NCI-H128 (cell line): ENCODE data around the gene OR1J1.

Experiments
- DNase-seq: peaks from one replicate; lab custom pipeline; 2025; ENCODE audit not compliant: unreplicated experiment; lab: John Stamatoyannopoulos, UW

The OR1J1 gene

GRCh38 chr9:122477826-122478225 lies at the start of gene OR1J1:
Gene OR1J1 (minus strand): TSS chr9:122477926. CDS start chr9:122477926, 0 bp downstream.
- DNase-seq: no peak

DNA sequence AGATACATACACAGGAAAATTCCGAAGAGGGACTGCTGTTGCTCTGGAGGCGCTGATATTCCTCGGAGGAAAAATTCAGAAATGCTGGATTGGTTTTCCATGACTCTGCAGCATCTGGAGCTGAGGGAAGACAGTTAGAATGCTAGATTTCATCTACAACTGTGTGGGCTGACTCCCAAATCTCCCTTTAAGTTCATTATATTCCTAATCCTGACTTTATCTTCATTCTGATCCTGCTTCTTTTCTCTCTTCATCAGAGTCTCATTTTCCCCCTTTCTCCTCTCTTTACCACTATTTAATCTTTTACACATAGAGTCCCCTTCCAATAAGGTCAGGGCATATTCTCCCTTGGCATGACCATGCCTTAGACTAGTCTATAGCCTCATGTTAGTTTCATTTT lies 49.5 kb upstream of the OR1J1 start, which contains the start of gene OR1N1:
Gene OR1N1, minus strand, starts transcription at position 101 of the 400 bp plus-strand sequence. Its CDS starts 0 bp downstream, at position 101.
- no peak for DNase-seq

DNA sequence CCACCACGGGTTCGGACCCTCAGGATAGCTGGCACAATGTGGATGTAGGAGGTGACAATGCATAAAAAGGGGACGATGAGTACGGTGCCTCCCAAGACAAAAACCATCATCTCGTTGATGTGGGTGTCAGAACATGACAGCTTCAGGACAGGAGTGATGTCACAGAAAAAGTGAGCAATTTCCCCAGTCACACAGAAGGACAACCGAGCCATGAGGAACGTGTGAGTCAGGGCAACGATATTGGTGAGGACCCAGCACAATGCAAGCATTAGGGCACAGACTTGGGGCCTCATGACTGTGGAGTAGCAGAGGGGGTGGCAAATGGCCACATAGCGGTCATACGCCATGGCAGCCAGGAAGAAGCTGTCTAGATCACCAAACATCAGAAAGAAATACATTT lies 48.9 kb upstream of the OR1J1 start:
- DNase-seq: no peak

GRCh38 chr9:122519376-122519775 lies 41.6 kb upstream of the OR1J1 start:
- DNase-seq: no peak

DNA sequence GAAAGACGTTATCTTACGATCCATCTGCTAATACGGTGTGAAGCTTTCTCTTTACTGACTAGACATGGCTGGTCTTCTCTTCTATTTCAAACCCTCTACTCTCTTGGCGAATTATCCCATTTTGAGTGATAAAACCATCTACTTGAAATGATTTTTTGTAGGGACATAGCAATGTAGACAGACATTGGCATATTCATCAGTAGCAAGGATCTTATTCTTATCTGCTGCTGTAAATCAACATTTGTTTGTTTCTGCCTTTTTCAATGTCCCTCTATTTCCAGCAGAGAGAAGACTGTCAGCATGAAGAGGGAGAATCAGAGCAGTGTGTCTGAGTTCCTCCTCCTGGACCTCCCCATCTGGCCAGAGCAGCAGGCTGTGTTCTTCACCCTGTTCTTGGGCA lies 41.1 kb upstream of the OR1J1 start, which contains the start of gene OR1J4:
Gene OR1J4, plus strand, starts transcription at position 301 of the 400 bp plus-strand sequence. Its CDS starts 0 bp downstream, at position 301.
- no peak for DNase-seq

- DNase-seq: no peak
Measured at GRCh38 chr9:122518226-122518625, 40.5 kb upstream of the OR1J1 start.

- DNase-seq: no peak
Measured at GRCh38 chr9:122510502-122510901, 32.8 kb upstream of the OR1J1 start, which contains the start of gene OR1J2. Gene OR1J2 (plus strand): TSS chr9:122510802. CDS start chr9:122510802, 0 bp downstream.

- DNase-seq: no peak
Measured at GRCh38 chr9:122506964-122507363, 29.2 kb upstream of the OR1J1 start.

DNA sequence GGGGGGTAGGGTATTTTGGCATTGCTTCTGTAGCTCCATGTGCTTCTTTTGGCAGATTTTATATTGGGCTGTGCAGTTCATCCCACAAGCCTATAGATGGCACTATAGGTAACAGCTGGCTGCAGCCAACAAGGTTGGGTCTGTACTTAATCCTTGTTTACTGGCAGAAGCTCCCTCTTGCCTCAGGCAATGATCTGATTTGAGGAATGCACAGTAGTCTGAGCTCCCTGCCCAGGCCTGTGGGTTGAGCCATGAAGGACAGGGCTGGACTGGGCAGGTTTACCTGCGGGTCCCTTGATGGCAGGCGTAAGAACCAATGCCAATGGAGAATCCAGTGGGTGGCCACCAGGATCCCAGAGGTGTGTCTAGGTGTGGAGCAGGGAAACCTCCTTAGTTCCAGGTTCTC lies 21.2 kb upstream of the OR1J1 start:
- peak; percentile 5 for DNase-seq

DNA sequence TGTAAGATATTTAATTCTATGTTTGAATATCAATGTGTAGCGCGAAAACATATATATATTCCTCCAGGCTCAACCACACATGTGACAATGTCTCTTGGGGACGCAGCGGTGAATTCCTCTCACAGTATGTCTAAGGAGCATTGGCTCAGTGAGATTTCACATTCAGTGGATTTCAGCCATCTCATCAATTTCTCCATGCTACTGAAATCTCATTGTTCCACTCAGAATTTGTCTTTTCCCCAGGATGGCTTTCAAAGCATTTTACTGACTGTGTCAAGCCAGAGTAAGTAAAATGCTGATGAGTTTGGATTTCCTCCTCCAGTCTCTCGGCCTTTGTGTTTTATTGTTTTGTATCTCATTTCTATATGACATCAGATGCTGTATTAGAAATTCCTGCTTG lies 1.3 kb upstream of the OR1J1 start:
- DNase-seq: no peak

- no peak for DNase-seq
Measured at GRCh38 chr9:122477346-122477745, 380 bp downstream of the OR1J1 start.

GRCh38 chr9:122475717-122476116 lies 2.0 kb downstream of the OR1J1 start:
- DNase-seq: no peak

DNA sequence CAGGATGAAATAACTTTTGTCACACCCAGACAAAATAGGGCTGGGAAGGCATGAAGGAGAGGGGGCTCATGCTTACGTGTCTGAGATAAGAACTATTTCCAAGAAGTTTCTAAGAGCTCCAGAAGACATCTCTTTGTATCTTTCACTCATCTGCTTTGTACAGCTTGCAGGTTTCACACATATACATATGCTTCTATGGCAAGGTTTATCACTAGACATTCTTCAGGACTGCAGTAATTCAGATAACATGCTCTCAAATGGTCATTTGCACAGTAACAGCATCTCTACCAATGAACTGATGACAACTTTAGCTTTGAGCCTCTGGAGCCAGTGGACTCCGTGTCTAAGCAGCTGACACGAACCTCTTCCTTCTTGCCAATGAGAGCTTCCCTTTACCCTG lies 3.2 kb downstream of the OR1J1 start:
- no peak for DNase-seq

DNA sequence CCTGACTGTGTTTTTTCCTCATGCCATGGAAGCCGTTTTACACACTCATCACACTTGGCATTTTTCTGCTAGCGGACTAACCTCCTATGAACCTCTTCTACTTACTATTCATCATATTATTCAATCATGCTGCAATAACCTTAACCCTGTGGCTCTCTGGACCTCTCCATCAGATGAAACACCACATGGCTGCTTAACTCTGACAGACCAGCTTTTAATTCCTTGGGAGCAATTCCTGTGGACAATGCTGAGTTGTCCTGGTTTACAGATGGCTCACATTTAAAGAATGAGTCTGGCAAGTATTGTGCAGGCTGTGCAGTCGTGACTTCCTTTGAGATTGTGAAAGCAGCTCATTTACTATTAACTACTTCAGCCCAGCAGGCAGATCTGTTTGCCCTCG lies 9.0 kb downstream of the OR1J1 start:
- DNase-seq: no peak

DNA sequence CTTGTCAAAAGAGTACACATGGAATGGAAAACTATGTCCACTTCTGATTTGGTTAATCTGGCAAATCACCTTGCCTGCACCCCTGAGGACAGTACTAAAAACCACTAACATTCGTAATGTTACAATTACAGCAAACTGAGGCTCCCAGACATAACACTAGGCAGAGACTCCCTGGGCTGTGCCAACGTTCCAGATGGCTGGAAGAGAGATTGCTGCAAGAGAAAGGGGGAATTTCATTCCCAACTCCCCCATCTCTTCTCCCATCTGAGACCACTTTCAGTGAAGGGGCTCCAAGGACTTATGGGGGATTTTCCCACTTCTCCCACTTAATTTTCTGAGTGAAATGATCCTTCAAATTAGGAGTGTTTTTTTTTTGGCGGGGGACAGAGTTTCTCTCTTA lies 11.3 kb downstream of the OR1J1 start:
- DNase-seq: no peak

- DNase-seq: peak; percentile 39
Measured at GRCh38 chr9:122464633-122465567, 12.8 kb downstream of the OR1J1 start.

DNA sequence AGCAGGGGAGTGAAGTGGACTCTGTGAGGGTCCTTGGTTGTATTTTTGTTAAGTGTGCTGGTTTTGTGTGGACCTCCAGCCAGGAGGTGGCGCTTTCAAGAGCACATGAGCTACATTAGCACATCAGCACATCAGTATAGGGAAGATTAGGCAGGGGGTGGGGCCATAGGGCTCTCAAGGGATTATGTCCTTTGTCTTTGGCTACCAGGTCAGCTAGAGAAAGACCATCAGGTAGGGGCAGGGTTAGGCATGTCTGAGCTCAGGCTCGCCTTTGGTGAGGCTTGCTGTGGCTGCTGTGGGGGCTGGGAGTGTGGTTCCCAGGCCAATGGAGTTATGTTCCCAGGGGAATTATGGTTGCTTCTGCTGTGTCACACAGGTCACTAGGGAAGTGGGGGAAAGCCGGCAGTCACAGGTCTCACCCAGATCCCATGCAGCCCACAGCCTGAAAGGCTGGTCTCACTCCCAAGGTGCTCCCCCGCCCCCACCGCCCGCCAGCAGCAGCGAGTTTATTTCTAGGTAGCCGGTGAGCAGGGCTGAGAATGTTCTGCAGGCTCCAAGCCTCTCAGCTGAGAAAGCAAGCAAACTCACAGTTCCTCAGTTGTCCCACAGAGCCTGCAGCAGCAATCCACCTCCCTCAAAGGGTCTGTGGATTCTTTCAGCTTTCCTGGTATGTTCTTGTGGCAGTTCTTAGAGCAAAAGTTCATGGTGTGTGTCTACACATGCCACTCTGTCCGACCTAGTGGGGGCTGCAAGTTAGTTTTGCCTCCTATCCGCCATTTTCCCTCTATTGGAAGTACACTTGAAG lies 13.7 kb downstream of the OR1J1 start:
- no peak for DNase-seq

DNA sequence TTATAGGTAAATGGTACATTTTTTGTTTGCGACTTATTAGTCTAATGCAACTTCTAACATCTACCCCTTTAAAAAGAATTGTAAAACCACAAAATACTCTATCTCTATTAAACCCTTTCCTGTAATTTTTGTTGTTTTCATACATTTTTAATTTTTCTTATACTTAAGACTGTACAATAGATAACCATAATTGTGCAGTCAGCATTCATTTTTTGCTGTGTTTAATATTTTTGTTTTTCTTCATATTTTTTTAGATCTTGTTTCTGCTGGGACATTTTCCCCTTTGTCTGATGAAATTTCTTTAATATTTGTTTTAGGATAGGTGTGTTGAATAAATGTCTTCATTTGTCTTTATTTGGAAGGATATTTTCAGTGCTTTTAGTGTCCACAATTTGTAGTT lies 19.9 kb downstream of the OR1J1 start:
- DNase-seq: no peak

GRCh38 chr9:122456123-122456522 lies 21.6 kb downstream of the OR1J1 start:
- no peak for DNase-seq

DNA sequence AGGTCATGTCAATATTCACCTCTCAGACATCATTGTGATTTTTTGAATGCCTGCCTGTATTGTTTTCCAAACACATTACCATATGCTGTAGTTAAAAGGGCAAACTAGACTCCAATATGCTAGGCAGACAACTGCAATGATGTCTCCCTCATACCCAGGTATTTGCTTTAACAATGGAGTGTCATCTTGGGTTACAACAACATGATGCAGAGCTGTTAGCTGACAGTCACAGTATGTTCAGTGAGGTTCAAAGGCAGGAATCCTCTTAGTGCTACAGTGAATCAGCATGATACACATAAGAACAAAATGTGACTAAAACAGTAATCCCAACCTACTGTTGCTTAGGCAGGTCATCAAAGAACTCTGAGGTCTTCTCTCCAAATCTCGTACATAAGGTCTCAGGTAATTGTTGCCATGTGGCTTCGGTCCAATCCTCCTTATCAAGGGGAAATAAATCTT lies 24.0 kb downstream of the OR1J1 start:
- no peak for DNase-seq

DNA sequence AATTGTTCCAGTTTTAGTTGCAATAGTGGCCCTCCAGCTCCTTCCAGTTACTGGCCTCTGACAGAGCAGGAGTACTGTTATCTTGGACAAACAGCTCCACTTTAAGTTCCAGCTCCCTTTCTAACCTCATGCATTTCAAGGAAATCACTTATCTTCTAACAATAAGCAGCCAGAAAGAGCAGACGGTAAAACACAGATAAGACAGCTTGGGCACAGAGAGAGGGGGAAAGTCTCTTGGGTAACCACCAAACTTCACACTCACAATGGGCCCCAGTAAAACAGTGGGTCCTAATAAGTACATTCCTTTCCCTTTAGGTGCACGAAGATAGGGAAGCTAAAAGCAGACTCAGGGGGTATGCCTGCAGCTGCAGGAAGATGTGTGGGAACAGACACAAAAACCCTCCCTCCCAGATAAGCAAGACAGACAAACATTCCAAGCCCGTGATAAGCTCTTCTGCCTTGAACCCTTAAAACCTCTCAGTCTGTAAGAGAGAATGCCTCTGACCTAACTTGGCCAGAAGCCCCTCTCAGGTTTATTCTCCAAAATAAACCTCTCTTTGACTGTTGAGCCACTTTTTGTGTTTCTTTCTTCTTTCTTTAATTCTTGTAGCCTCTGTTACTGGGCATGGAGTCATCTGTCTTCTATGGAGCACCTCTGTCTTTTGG lies 30.8 kb downstream of the OR1J1 start:
- no peak for DNase-seq
